ENCODE measurements around the gene CD151.
A peak's percentile ranks its signal among the peaks of the same experiment; 100 is the strongest.

CD151 gene

DNA sequence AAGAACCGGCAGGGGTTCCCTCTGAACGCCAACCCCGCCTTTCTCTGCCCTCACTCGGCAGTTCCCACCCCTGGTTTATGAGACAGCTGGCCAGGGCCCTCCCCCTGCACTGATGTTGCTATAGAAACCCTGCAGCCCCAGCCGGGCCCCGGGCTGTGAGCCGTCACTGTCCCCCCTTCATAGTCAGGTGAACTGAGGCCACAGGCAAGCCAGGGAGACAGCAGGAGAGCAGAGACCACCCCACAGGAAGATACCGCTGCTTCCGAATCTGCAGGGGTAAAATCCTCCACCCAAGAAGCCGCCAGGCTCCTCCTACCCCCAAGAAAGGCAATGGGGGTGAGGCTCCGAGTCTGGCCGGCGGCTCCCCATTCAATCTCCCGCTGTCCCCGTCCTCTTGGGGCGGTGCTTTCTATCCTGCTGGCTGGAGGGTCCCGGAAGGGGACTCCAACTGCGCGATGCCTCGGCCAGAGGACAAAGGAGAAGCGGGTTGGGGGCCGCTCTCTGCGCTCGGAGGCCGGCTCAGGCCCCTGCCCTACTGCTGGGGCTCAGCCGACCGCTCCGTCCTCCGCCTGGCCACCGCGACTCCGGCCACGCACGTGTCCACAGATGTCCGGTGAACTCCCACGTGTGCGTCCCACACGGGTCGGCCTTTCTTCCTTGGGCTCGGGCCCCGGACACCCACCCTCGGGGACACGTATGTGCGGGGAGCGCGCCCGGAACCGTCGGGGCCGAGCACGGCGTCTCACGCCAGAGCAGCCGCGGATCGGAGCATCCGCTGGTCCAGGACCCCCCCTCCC is 35.3 kb upstream of the CD151 start:
- DNase-seq (ENCODE audit: low spot score) = peak; percentile 85

DNA sequence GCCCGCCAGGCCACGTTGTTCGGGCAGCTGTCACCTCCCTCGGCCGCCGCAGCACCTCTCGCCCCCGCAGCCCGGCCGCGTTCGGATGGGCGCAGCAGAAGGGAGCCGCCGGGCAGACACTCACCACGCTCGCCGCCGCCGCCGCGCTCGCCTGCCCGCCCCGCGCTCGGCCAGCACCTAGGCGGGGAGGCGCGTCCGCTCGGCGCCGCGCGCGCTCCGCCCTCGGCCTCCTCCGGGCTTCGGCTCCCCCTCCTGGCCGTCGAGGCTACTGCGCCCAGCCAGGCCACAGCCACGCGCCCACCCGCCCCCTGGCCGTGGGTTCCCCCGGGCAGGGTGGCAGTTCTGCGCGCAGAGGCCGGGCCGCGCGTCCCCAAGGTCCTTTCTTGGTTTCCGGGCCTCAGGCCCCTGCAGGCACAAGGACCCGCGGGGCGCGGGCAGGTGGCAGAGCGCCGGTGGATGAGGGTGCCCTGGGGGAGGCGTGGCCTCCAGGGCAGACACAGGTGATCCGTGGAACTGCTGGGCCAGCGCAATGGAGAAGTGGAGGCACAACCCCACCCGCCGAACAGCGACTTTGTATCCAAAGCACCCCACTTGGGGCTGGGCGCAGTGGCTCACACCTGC is 34.5 kb upstream of the CD151 start, which contains the start of gene SLC25A22:
SLC25A22 (minus strand) TSS at position 189 of the 621 bp plus-strand sequence. CDS start 3,275 bp downstream, outside the sequence.
- DNase-seq (ENCODE audit: low spot score) = peak; percentile 85

DNA sequence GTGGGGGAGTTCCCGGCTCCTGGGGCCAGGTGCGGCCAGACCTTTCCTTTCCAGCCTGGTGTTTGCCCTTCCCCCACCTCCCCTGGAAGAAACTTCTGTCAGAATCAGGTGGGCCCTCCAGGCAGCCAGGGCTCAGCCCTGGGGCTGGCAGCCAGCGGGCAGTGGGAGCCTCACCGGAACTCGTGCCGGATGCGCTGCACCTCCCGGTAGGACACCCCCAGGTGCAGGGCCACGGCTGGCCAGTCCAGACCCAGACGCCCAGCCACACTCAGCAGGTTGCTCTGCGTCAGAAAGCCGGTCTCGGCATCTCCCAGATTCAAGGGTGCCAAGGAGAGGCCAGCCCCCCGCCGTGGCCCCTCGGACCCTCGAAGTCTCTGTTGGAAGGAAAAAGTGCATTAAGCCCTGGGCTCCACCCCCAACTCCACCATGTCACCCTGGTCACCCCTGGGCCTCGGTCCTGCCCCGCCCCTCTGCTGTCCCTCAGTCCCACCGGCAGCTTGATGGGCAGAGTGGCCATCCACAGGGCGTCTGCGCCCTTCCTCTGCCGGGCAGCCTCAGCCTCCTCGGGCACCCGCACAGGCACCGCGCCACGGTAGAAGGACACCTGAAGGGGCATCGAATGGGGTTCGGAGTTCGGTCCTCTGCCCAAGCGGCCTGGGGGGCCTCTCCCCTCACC is 33.0 kb upstream of the CD151 start:
- DNase-seq (ENCODE audit: low spot score) = no peak

DNA sequence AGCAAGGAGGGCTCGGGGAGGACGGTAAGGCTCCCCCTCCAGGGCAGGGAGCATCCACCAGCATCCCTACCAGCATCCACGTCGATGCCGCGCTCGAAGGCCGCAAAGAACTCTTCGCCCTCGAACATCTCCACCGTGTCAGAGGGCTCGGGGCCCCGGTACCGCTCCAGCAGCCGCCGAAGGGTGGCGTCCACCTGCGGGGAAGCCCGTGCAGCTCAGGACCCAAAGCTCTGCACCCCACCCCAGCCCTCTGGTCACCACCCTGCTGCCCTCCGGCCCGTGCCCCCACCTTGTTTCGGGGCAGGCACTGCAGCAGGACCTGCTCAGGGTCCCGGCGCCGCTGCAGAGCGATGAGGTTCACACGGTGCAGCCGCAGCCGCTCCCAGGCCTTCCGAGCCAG is 32.3 kb upstream of the CD151 start:
- no peak for DNase-seq (ENCODE audit: low spot score)

DNA sequence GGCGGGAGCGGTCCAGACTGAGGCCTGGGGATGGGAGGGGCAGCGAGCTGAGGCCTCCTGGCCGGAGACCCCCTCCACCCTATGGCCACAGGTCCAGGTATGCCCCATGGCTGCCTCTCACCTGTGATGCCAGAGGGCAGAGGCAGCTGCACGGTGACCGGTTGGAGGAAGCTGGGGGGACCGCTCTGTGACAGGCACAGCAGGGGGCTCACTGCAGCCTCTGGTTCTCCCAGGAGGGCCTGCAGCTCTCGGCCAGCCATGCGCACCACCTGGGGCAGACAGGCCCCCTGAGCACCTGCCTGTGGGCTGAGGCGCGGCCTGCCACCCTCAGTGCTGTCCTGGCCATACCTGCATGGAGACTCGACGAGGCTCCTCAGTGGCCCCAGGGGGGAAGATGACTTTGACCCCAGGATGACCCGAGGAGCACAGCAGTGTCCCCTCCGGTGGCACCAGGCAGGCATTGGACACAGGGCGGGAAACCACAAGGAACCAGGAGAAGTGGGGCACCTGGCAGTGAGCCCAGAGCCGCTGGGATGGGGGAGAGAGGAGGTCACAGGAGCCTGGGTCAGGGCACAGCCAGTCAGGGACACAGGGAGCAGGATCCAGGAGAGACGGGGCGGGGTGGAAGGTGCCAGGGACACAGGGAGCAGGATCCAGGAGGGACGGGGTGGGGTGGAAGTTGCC is 31.5 kb upstream of the CD151 start:
- no peak for DNase-seq (ENCODE audit: low spot score)

DNA sequence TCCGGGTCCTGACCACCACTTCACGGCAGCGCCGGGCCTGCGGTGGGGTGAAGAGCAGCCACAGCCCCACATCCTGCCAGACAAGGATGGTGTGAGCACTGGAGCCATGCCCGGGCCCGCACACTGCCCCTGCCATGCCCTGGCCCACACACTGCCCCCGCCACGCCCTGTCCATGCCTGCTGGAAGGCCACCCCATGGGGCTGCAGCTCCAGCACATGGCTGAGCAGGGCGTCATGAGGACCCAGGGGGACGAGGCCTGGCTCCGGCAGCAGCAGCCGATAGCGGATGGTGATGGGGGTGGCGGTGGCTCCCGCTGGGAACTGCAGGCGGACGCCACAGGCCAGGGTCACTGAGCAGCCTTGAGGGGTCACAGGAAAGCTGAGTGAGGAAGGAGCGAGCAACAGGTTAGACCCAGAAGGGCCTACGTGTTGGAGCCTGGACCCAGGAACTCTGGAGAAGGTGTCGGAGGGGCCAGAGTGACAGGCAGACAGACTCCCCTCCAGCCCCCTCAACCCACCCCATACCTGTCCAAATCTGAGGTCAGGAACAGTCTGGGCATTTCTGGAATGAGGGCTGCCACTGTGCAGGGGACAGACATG is 30.6 kb upstream of the CD151 start:
- DNase-seq (ENCODE audit: low spot score) = no peak

DNA sequence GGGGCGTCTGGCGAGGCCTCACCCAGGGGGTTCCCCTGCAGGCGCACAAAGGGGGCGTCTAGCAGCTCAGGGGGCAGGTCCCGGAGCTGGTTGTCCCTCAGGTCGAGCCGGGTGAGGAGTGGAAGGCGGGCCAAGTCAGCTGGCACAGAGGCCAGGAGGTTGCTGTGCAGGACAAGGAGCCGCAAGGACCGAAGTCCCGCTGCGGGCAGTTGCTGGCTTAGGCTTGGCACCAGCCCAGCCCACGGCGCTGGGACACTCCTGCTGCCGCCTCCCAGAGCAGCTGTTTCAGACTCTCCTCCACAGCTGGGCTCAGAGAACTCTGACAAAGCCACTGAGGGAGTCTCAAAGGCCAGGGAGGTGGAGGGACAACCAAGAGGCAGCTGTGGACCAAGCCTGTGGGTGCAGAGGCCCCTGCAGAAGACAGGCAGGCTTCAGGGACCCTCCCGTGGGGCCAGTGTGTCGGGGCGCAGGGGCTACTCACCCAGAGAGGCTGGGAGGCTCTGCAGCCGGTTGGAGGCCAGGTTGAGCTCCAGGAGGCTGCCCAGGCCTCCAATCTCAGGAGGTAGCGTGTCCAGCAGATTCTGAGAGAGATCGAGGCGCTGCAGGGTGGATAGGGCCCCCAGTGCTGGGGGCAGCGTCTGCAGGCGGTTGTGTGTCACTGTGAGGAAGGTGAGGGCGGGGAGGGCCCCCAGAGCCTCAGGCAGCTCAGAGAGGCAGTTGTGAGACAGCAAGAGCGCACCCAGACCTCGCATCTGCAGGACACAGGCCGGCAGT is 29.9 kb upstream of the CD151 start:
- DNase-seq (ENCODE audit: low spot score) = no peak

DNA sequence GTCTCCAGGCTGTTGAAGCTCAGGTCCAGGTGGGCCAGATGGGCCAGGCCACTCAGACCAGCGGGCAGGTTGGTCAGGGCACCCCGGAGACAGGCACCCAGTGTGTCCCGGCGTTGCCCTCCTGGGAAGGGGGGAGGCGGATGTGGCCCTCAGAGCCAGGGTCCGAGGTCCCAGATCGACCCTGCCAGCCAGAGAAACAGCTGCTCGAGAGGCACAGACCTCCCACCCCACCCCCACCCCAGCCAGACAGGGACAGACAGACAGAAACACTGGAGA is 29.3 kb upstream of the CD151 start:
- no peak for DNase-seq (ENCODE audit: low spot score)

DNA sequence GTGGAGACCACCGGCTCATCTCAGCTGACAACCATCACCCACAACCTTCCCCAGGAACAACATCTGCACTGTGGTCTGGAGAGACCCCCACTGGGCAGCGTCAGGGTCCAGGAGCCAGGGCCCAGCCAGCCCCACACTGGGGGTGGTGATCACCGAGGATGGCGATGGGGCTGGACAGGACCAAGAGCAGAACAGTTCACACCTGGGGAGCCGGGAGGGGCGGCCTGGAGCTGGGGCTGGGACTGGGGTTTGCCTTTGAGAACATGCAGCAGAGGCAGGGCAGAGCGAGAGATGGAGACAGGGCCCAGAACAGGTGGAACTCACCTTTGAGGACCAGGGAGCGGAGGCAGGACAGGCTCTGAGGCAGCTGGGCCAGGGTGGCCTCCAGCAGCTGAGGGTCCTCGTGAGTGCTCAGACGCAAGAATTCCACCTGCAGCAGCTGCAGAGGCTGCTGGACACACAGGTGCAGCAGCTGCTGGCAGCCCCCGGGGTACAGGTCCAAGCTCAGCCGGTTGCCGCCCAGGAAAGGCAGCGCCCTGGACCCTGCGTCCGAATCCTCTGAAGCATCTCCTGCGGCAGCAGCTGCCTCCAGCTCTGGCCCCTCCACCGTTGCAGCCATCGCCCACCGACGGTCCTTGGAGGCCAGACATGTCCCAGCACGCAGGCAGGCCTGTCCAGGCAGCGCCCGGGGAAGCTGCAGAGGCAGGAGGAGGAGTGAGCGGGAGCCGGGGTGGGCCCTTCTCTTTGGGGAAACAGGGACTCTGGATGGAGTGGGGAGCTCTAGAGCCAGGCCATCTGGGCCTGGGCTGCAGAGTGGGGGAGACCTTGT is 28.8 kb upstream of the CD151 start:
- DNase-seq (ENCODE audit: low spot score) = no peak

DNA sequence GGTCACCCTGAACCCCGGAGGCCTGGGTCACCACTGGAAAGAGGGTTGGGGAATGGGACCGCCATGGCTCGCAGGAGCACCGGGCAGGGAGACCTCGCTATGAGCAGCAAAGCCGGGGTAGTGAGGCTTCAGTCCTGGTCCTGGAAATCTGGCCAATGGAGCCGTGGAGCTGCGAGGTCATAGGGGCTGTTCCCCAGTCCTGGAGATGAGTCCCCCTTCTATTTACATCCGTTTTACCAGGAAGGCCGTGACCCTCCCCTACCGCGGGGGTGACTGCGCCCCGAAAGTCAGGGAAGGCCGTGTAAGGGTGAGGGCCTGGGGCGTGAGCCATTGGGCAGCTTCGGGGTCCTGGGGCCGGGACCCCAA is 28.2 kb upstream of the CD151 start:
- no peak for DNase-seq (ENCODE audit: low spot score)

DNA sequence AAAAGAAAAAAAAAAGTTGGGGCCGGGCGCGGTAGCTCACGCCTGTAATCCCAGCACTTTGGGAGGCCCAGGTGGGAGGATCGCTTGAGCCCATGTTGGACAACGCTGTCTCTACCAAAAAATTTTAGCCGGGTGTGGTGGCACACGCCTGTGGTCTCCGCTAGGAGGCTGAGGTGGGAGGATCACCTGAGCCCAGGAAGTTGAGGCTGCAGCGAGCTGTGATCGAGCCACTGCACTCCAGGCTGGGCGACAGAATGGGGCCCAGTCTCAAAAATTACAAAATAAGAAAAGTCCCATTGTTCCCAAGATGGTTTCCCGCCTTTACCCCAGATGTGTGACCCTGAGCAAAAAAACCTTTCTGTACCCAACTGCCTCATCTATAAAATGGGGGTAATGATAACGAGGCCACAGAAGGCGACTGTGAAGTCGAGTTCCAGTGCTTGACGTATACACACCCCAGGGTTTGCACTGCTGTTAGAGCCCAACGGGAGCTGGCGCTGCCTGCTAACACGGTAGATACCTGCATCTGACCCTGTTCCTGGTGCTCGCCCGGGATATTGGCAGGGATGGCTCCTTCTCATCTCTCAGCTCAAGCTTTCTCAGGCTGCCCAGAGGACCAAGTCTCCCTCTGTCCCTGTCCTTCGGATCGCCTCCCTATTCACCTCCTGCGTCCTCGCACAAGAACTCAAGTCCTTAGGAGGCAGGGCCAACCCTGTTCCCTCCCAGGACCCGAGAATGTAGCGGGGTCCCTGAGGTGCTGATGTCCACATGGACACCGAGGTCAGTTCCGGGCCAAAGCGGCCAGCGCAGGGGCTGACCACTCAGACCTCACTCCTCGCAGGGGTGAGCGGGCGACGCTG is 24.1 kb upstream of the CD151 start:
- DNase-seq (ENCODE audit: low spot score) = peak; percentile 45

DNA sequence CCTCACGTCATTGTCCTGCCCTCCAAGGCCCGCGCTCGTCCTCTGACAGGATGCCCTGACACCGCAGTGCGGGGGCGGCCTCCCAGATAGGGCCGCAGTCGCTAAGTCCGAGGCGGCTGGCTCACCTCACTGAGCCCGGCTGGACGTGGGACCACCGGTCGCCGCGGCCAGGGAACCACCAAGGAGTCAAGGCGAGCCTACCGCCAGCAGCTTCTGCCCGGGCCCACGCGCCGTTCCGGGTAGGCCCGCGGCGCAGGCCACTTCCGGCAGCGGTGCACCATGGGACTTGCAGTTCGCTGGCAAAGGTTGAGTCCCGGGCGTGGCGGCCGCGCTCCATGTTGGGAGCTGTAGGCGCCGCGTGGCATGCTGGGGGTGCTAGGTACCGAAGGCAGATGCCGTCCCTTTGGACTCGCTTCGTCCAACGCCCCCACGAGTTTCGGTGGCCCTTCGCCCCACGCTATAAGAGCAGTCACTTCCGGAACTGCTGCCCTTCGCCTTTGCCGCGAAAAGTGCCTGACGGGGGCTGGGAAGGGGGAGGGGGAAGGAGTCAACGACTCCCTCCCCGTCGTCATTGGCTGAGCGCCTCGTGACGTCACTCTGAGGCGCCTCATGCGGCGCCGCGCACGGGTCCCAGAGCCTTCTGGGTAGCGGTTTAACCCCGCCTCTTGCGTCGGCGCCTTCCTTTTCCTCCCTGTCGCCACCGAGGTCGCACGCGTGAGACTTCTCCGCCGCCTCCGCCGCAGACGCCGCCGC is 23.3 kb upstream of the CD151 start, which contains the start of gene RPLP2:
RPLP2 (plus strand) TSS at position 681 of the 753 bp plus-strand sequence. CDS start 268 bp downstream, outside the sequence.
- peak; percentile 97 for DNase-seq (ENCODE audit: low spot score)

DNA sequence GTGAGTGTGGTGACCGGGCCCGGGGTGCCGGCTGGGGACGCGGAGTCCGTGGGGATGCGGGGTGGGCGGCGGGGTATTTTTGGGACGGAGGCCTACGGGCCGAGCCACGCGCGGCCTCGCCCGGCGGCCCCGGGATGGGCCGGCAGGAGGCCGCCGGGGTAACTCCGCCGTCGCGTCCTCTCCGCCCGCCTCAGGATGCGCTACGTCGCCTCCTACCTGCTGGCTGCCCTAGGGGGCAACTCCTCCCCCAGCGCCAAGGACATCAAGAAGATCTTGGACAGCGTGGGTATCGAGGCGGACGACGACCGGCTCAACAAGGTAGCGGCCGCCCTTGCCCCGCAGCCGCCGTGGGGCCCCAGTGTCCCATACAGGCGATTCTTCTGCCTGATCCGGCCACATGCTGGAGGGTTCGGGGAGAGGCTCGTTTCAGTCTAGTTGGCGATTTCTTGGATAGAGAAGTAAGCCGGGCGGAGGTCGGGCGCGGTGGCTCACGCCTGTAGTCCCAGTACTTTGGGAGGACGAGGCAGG is 22.6 kb upstream of the CD151 start:
- no peak for DNase-seq (ENCODE audit: low spot score)

DNA sequence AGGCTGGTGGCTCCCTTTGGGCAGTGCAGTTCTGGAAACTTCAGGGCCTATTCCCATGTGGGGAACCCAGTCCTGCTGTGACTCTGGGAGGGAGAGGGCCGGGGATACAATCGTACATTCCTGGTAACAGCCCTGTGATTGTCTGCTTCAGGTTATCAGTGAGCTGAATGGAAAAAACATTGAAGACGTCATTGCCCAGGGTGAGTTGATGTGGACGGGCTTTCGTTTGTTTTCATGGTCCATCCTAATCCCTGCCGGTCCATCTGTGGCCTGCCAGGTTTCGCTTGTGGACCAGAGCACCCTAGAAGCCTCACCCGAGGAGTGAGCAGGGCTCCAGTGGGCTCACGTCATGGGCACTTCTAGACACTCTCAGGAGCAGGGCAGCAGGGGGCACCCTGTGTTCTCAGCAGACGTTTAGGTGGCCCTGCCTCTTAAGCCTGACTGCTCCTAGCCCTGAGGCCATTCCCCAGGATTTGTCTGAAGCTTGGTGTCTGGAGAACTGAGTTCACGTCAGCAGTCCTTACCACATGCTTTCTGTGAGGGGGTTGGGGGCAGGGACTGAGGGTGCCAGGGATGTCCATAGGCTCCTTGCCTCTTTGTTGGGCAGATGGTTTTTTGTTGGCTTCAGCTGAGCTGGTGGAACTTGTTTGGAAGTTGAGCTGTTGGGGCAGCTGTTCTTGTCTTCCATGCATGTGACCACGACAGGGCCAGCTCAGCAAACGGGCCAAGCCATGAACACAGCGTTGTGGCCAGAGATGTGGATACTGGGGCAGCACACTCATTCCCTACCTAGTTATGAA is 21.1 kb upstream of the CD151 start:
- DNase-seq (ENCODE audit: low spot score) = no peak

DNA sequence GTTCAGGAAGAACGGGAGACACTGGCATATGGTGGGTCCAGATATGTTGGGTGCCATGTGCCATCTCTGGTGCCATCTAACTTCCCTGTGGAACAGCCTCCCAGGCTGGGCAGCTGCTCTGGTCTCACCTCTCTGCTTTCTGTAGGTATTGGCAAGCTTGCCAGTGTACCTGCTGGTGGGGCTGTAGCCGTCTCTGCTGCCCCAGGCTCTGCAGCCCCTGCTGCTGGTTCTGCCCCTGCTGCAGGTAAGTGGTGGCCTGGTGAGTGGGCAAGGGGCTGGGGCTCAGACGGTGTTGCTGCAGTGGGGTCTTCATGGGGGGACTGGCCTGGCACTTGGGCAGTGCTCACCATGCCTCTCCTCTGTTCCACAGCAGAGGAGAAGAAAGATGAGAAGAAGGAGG is 20.4 kb upstream of the CD151 start:
- no peak for DNase-seq (ENCODE audit: low spot score)

DNA sequence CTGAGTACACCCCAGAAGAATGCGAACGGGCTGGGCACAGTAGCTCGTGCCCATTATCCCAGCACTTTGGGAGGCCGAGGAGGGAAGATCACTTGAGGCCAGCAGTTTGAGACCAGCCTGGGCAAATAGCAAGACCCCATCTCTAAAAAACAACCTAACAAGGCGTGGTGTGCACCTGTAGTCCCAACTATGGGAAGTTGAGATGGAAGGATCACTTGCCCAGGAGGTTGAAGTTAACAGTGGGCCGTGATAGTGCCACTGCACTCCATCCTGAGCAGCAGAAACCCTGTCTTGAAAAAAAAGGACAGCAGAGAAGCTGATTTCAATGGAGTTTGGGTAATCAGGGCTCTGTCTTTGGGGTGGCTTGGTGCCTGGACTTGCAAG is 19.7 kb upstream of the CD151 start:
- DNase-seq (ENCODE audit: low spot score) = no peak

DNA sequence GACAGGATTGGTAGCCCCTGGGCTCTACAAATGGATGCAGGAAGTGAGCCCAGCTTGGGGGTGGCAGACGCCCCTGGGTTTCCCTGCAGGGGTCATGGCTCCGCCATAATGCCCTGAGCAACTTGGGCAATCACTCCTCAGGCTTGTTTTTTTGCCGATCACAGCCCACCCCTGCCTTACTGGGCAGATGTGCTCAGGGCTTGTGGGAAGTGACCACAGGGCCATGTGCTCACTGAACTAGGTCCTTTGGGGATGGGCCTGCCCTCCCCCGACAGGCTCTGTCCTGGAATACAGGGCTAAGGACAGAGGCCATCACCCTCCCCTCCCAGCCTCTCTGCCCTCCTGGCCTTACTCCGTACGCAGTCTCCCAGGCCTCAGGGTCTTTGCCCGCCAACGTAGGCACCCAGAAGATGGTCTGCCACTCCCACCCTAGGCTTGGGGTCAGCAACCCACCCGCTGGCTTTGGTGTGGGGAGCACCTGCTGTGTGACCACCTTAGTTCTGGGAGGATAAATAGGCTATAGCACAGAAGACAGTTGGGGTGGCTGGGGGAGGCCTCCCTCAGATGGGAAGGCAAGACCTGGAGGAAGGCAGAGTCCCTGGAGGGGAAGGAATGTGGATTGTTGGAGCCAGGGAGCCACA is 19.2 kb upstream of the CD151 start:
- DNase-seq (ENCODE audit: low spot score) = no peak

Data from Ammon's horn (tissue), 1 donor.